ENCODE data around the gene PLEKHM3.

GRCh38 chr2:207953354-207953753, 72.0 kb downstream of the PLEKHM3 start:
- TF ChIP-seq ZNF175 (tag by site-specific recombination; IDR thresholded peaks at IDR 0.05) (no peak), REPIN1 (tag by site-specific recombination; IDR thresholded peaks at IDR 0.05; ENCODE audit: low read depth) (no peak)
